Astrocyte of the cerebellum (primary cell): ENCODE results near the gene SEC24C.

Experiments used
- DNase-seq: peaks from one replicate; pipeline ENCODE4 v3.0.0-alpha.2; 2011; ENCODE audit warnings: low read depth
- H3K4me3 ChIP-seq: 2 replicates; pipeline ENCODE4 v1.5.1; 2011; ENCODE audit warnings: mild to moderate bottlenecking, low read depth, low read length, moderate library complexity
- CTCF ChIP-seq: IDR thresholded peaks from 2 replicates; pipeline ENCODE4 v1.5.1; 2012; ENCODE audit warnings: low read length, low read depth, moderate library complexity, mild to moderate bottlenecking; ENCODE audit errors: missing control alignments
- in situ Hi-C: cut with HindIII; loops from 2 replicates; pipeline ENCODE4 v1.10.0; 2017; ENCODE audit warnings: low sequenced_read_pairs

Gene SEC24C

GRCh38 chr10:73816917-73817729 is 73.0 kb downstream of the SEC24C start:
- in situ Hi-C loops, result no loop called here
- no peak overlapping the region for H3K4me3 ChIP-seq
- TF ChIP-seq CTCF, result no peak
- no peak for DNase-seq

- DNase-seq, result no peak
- no peak overlapping the region for H3K4me3 ChIP-seq
- in situ Hi-C loops, result no loop called here
- no peak for TF ChIP-seq CTCF
Measured at GRCh38 chr10:73817826-73818225, 73.7 kb downstream of the SEC24C start.

- in situ Hi-C loops, result no loop called here
- DNase-seq, result no peak
- TF ChIP-seq CTCF, result no peak
- no peak overlapping the region for H3K4me3 ChIP-seq
Measured at GRCh38 chr10:73818402-73818801, 74.2 kb downstream of the SEC24C start.

GRCh38 chr10:73819081-73819480 is 74.9 kb downstream of the SEC24C start:
- no peak for TF ChIP-seq CTCF
- in situ Hi-C loops, result no loop called here
- no peak overlapping the region for H3K4me3 ChIP-seq
- DNase-seq, result no peak

GRCh38 chr10:73819513-73820093 is 75.4 kb downstream of the SEC24C start:
- in situ Hi-C loops, result no loop called here
- no peak for DNase-seq
- no peak overlapping the region for H3K4me3 ChIP-seq
- TF ChIP-seq CTCF, result no peak
